Tibial nerve (tissue), 4 donors: ENCODE measurements around the gene LINGO1. TPM values are rescaled to one million over a fixed set of nuclear protein-coding genes. Genes with fewer than 3 reads are reported as not detected.
A peak's percentile ranks its signal among the peaks of the same experiment; 100 is the strongest.

Experiments
- DNase-seq, 2 donors: peaks; one replicate each; pipeline ENCODE4 v3.0.0-alpha.2; 2019; ENCODE audit warnings: low spot score in 2 of 2
- H3K27ac ChIP-seq, 4 donors: fragments of 200-600 bp; sonication (generic) in 3 of 4; one replicate each; pipeline ENCODE4 v1.5.1; 2017 to 2019; ENCODE audit warnings: mild to moderate bottlenecking in 1 of 4
- H3K27me3 ChIP-seq, 2 donors: fragments of 200-600 bp; sonication (generic) in 1 of 2; one replicate each; pipeline versions ENCODE4 v1.5.1 to v1.6.0; 2017 to 2019
- H3K36me3 ChIP-seq, 3 donors: fragments of 200-600 bp; sonication (generic); one replicate each; pipeline ENCODE4 v1.5.1; 2018 to 2019
- H3K4me1 ChIP-seq, 4 donors: fragments of 200-600 bp; sonication (generic) in 3 of 4; one replicate each; pipeline ENCODE4 v1.5.1; 2017 to 2019
- H3K4me3 ChIP-seq, 4 donors: fragments of 200-600 bp; sonication (generic) in 3 of 4; one replicate each; pipeline ENCODE4 v1.5.1; 2017 to 2019; ENCODE audit warnings: mild to moderate bottlenecking in 1 of 4, moderate library complexity in 1 of 4
- H3K9me3 ChIP-seq, 4 donors: fragments of 200-600 bp; sonication (generic) in 3 of 4; one replicate each; pipeline ENCODE4 v1.5.1; 2017 to 2019
- CTCF ChIP-seq, 5 experiments: fragments of 200-600 bp in 3 of 5; fragments of 450-650 bp in 2 of 5; sonication (generic) in 3 of 5; IDR thresholded peaks; one replicate each; pipeline ENCODE4 v1.5.1; 2016 to 2019; ENCODE audit warnings: antibody characterized with exemption in 5 of 5, mild to moderate bottlenecking in 3 of 5, moderate library complexity in 2 of 5
- EP300 ChIP-seq, 2 donors: sonication (generic); formaldehyde crosslinking; IDR thresholded peaks; one replicate each; pipeline ENCODE4 v1.6.1; 2017; ENCODE audit warnings: antibody characterized with exemption in 2 of 2, mild to moderate bottlenecking in 1 of 2
- POLR2A ChIP-seq, 2 donors: fragments of 450-650 bp; IDR thresholded peaks; one replicate each; pipeline ENCODE4 v1.6.1; 2017; ENCODE audit warnings: antibody characterized with exemption in 2 of 2, mild to moderate bottlenecking in 2 of 2, moderate library complexity in 2 of 2
- WGBS, 2 donors: methylation state at CpG; one replicate each; pipeline ENCODE4 v1.1.5; 2018; 5-methylcytosine and 5-hydroxymethylcytosine counted together
- total RNA-seq, 4 donors: library from RNA; depleted of rRNA; stranded (reverse); fragments of >200 nt; gene quantifications; one replicate each; pipeline ENCODE4 v1.1.0, GENCODE V29; 2016

Gene LINGO1
- total RNA-seq = 1 to 10 TPM in 2 of 4 donors, under 1 TPM in 2; 0.42 to 2.4 (median 1.3) TPM

- no peaks in the 10 kb centered on the region for H3K36me3 ChIP-seq
- WGBS, 2 donors = 0 to 3% methylated on average over 6 to 12 of the region's 88 CpGs
- peaks cover 0 to 62% of the 10 kb centered on the region in 2 donors for H3K27me3 ChIP-seq
- peaks cover 0 to 36% (median 7%) of the 10 kb centered on the region in 4 donors for H3K4me1 ChIP-seq
- no peaks in the 10 kb centered on the region for H3K9me3 ChIP-seq
- DNase-seq = no peak
- peak within 1 kb of the TSS; percentile 34 to 61 (median 49) for H3K4me3 ChIP-seq
- TF ChIP-seq CTCF (IDR thresholded peaks at IDR 0.05) (no peak), EP300 (IDR thresholded peaks at IDR 0.05) (no peak), POLR2A (IDR thresholded peaks at IDR 0.05) (no peak)
- H3K27ac ChIP-seq = peak within 1 kb of the TSS in 1 of 4 donors; percentile 19
Measured at GRCh38 chr15:77632534-77633133, at the start of gene LINGO1. TSS of gene LINGO1 (minus strand) at chr15:77632912. CDS start at chr15:77632315, 597 bp downstream.

GRCh38 chr15:77681362-77681761 is 48.6 kb upstream of the LINGO1 start:
- DNase-seq = no peak
- H3K27me3 ChIP-seq = peaks cover 0 to 17% of the 10 kb centered on the region in 2 donors
- H3K4me3 ChIP-seq = no peak overlapping the region
- WGBS, 2 donors = 50 to 51% methylated on average over 2 of the region's 2 CpGs
- no peaks in the 10 kb centered on the region for H3K36me3 ChIP-seq
- no peaks in the 10 kb centered on the region for H3K4me1 ChIP-seq
- H3K9me3 ChIP-seq = peaks cover 0 to 12% (median 0%) of the 10 kb centered on the region in 4 donors
- TF ChIP-seq EP300 (IDR thresholded peaks at IDR 0.05) = no peak
- no peak for TF ChIP-seq POLR2A (IDR thresholded peaks at IDR 0.05)
- no peak for TF ChIP-seq CTCF (IDR thresholded peaks at IDR 0.05)
- no peak overlapping the region for H3K27ac ChIP-seq

- Histone ChIP-seq H3K36me3 (no peaks in the 10 kb centered on the region), H3K4me3 (no peak overlapping the region), H3K27me3 (peaks cover 0 to 31% of the 10 kb centered on the region in 2 donors), H3K4me1 (no peaks in the 10 kb centered on the region), H3K9me3 (peaks cover 0 to 5% (median 0%) of the 10 kb centered on the region in 4 donors), H3K27ac (no peak overlapping the region)
- 73 to 75% methylated on average over 18 of the region's 18 CpGs for WGBS, 2 donors
- TF ChIP-seq POLR2A (IDR thresholded peaks at IDR 0.05) = no peak
- TF ChIP-seq CTCF (IDR thresholded peaks at IDR 0.05) = no peak
- TF ChIP-seq EP300 (IDR thresholded peaks at IDR 0.05) = no peak
- no peak for DNase-seq
Measured at GRCh38 chr15:77676569-77677375, 44.1 kb upstream of the LINGO1 start.

GRCh38 chr15:77675806-77676415 is 43.2 kb upstream of the LINGO1 start:
- DNase-seq = no peak
- no peak overlapping the region for H3K27ac ChIP-seq
- no peak overlapping the region for H3K4me3 ChIP-seq
- H3K36me3 ChIP-seq = no peaks in the 10 kb centered on the region
- 63 to 65% methylated on average over 5 of the region's 5 CpGs for WGBS, 2 donors
- no peak for TF ChIP-seq EP300 (IDR thresholded peaks at IDR 0.05)
- TF ChIP-seq POLR2A (IDR thresholded peaks at IDR 0.05) = no peak
- TF ChIP-seq CTCF (IDR thresholded peaks at IDR 0.05) = no peak
- H3K27me3 ChIP-seq = peaks cover 0 to 39% of the 10 kb centered on the region in 2 donors
- peaks cover 0 to 5% (median 0%) of the 10 kb centered on the region in 4 donors for H3K9me3 ChIP-seq
- H3K4me1 ChIP-seq = no peaks in the 10 kb centered on the region
